WTC11 (cell line): ENCODE results near the gene C3orf49.

Experiments used
- ATF1 ChIP-seq: sonication (generic); formaldehyde crosslinking; IDR thresholded peaks from 2 replicates; pipeline ENCODE4 v1.8.1; 2023; ENCODE audit warnings: mild to moderate bottlenecking, moderate library complexity, missing genetic modification reagents
- CTCF ChIP-seq: fragments of 200-600 bp; IDR thresholded peaks from 2 replicates; pipeline ENCODE4 v1.8.0; 2022; ENCODE audit warnings: antibody characterized with exemption
- ELF4 ChIP-seq: sonication (generic); formaldehyde crosslinking; IDR thresholded peaks from 2 replicates; pipeline ENCODE4 v1.8.1; 2022; ENCODE audit warnings: low read depth, mild to moderate bottlenecking, moderate library complexity, missing genetic modification reagents
- EMX1 ChIP-seq: fragments of 250-450 bp; sonication (Bioruptor Pico); IDR thresholded peaks from 2 replicates; pipeline ENCODE4 v1.8.0; 2021; ENCODE audit warnings: mild to moderate bottlenecking
- ESRRA ChIP-seq: sonication (generic); formaldehyde crosslinking; IDR thresholded peaks from 2 replicates; pipeline ENCODE4 v1.8.1; 2022; ENCODE audit warnings: mild to moderate bottlenecking, missing genetic modification reagents, borderline replicate concordance
- ETV6 ChIP-seq: sonication (generic); formaldehyde crosslinking; IDR thresholded peaks from 2 replicates; pipeline ENCODE4 v1.8.1; 2022; ENCODE audit warnings: mild to moderate bottlenecking, missing genetic modification reagents
- FOXK1 ChIP-seq: sonication (generic); formaldehyde crosslinking; IDR thresholded peaks from 2 replicates; pipeline ENCODE4 v1.8.0; 2022; ENCODE audit warnings: mild to moderate bottlenecking, moderate library complexity, missing genetic modification reagents
- FOXP1 ChIP-seq: sonication (generic); formaldehyde crosslinking; IDR thresholded peaks from 2 replicates; pipeline ENCODE4 v1.8.0; 2022; ENCODE audit warnings: missing genetic modification reagents, mild to moderate bottlenecking, moderate library complexity, borderline replicate concordance
- NR2C2 ChIP-seq: sonication (generic); formaldehyde crosslinking; IDR thresholded peaks from 2 replicates; pipeline ENCODE4 v1.8.0; 2022; ENCODE audit warnings: mild to moderate bottlenecking, missing genetic modification reagents
- RELA ChIP-seq: sonication (generic); formaldehyde crosslinking; IDR thresholded peaks from 2 replicates; pipeline ENCODE4 v1.8.1; 2022; ENCODE audit warnings: missing genetic modification reagents, mild to moderate bottlenecking, borderline replicate concordance
- RORB ChIP-seq: fragments of 250-450 bp; sonication (Bioruptor Pico); IDR thresholded peaks from 2 replicates; pipeline ENCODE4 v1.9.0; 2021; ENCODE audit warnings: mild to moderate bottlenecking

- TF ChIP-seq CTCF = no peak
- no peak for TF ChIP-seq NR2C2 (CRISPR knock-in tag)
- no peak for TF ChIP-seq EMX1 (CRISPR knock-in tag)
- TF ChIP-seq ETV6 (CRISPR knock-in tag) = no peak
- no peak for TF ChIP-seq RORB (CRISPR knock-in tag)
- no peak for TF ChIP-seq ESRRA (CRISPR knock-in tag)
- no peak for TF ChIP-seq FOXP1 (CRISPR knock-in tag)
- no peak for TF ChIP-seq RELA (CRISPR knock-in tag)
- TF ChIP-seq FOXK1 (CRISPR knock-in tag) = no peak
- TF ChIP-seq ELF4 (CRISPR knock-in tag) = no peak
- no peak for TF ChIP-seq ATF1 (CRISPR knock-in tag)
Observed at GRCh38 chr3:63774781-63775180, 44.3 kb upstream of the C3orf49 start.
